ENCODE measurements around the gene JAML. TPM values are rescaled to one million over a fixed set of nuclear protein-coding genes. Genes with fewer than 3 reads are reported as not detected.

Gene JAML
- total and polyA plus RNA-seq, 9 of the 15 experiments (the other 6 are each of a cell fraction or from before 2014, with no cell fraction given): 0.05 to 0.32 (median 0.22) TPM; not detected in 4

DNA sequence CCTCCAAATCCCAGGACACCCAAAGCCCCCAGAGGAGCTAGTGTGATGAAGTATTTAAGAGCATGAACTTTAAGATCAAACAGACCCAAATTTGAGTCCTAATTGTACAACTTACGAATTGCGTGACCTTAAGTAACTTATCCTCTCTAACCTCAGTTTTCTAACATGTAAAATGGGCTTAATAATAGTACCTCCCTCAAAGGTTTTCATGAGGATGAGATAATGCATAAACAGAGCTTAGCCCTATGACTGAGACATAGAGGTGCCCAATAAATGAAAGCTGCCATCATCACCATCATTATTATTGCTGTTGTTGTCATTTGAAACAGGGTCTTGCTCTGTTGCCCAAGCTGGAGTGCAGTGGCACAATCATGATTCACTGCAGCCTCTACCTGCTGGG is 57.6 kb downstream of the JAML start:
- FAIRE-seq: no peak
- ChIA-PET CTCF (ENCODE audit: low intra/inter-chr PET ratio) (no interaction called here), POLR2A (interaction anchor here (0.6 to 1.0 kb wide), 3 partner anchors 10 to 221 kb away, joined by 3 to 4 read pairs (median 4); no protein-coding TSS in a partner anchor)
- no peak for DNase-seq (ENCODE audit: extremely low read depth in 1 of 4, low spot score in 3 of 4)
- in situ Hi-C loops (cut with MboI) (no loop called here), intact Hi-C loops (cut with micrococcal nuclease) (no loop called here)
- no peak overlapping the region for H2AFZ ChIP-seq (ENCODE audit: low read depth, low read length)
- no peak overlapping the region for H3K27ac ChIP-seq (ENCODE audit: extremely low read depth, low read depth, low read length)
- no peak overlapping the region for H3K9ac ChIP-seq (ENCODE audit: insufficient read depth in 1 of 2, low read depth in 2 of 2, low read length in 2 of 2)
- peaks cover 22 to 85% of the 10 kb centered on the region in 2 experiments; a peak in 4 of 5 replicates for H3K27me3 ChIP-seq (ENCODE audit: control insufficient read depth in 2 of 2, insufficient read depth in 2 of 2, low read length in 2 of 2)
- no peak overlapping the region for H3K4me3 ChIP-seq
- no peaks in the 10 kb centered on the region for H3K79me2 ChIP-seq (ENCODE audit: control insufficient read depth, insufficient read depth, low read length)
- BruUV-seq (replicated peaks): no TSS peak
- H4K20me1 ChIP-seq (replicated peaks; ENCODE audit: control insufficient read depth, insufficient read depth, low read length): peaks cover 26% of the 10 kb centered on the region
- peaks cover 0 to 10% of the 10 kb centered on the region in 2 experiments; a peak in 2 of 5 replicates for H3K4me1 ChIP-seq (replicated peaks in 1 of 2; ENCODE audit: control insufficient read depth in 2 of 2, insufficient read depth in 2 of 2, low read length in 2 of 2)
- H3K36me3 ChIP-seq (ENCODE audit: control insufficient read depth, insufficient read depth, low read length): no peaks in the 10 kb centered on the region
- no peak for ATAC-seq
- H3K4me2 ChIP-seq (ENCODE audit: insufficient read depth, low read length): no peak overlapping the region
- H3K9me1 ChIP-seq (ENCODE audit: control insufficient read depth, insufficient read depth, low read length): no peaks in the 10 kb centered on the region
- WGBS (ENCODE audit: insufficient coverage, low coverage, missing lambda C conversion rate): 0% methylated on average over 2 of the region's 2 CpGs
- no peaks in the 10 kb centered on the region for H3K9me3 ChIP-seq (replicated peaks; ENCODE audit: control insufficient read depth, insufficient read depth, low read depth, low read length)
- peak; percentile 38 for TF ChIP-seq RBM25 (IDR thresholded peaks at IDR 0.05; ENCODE audit: low read depth, low read length, severe bottlenecking)
- TF ChIP-seq, protein P1, sequence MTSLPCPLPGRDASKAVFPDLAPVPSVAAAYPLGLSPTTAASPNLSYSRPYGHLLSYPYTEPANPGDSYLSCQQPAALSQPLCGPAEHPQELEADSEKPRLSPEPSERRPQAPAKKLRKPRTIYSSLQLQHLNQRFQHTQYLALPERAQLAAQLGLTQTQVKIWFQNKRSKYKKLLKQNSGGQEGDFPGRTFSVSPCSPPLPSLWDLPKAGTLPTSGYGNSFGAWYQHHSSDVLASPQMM (CRISPR knock-in tag; IDR thresholded peaks at IDR 0.05): no peak
- TF ChIP-seq, protein P2, sequence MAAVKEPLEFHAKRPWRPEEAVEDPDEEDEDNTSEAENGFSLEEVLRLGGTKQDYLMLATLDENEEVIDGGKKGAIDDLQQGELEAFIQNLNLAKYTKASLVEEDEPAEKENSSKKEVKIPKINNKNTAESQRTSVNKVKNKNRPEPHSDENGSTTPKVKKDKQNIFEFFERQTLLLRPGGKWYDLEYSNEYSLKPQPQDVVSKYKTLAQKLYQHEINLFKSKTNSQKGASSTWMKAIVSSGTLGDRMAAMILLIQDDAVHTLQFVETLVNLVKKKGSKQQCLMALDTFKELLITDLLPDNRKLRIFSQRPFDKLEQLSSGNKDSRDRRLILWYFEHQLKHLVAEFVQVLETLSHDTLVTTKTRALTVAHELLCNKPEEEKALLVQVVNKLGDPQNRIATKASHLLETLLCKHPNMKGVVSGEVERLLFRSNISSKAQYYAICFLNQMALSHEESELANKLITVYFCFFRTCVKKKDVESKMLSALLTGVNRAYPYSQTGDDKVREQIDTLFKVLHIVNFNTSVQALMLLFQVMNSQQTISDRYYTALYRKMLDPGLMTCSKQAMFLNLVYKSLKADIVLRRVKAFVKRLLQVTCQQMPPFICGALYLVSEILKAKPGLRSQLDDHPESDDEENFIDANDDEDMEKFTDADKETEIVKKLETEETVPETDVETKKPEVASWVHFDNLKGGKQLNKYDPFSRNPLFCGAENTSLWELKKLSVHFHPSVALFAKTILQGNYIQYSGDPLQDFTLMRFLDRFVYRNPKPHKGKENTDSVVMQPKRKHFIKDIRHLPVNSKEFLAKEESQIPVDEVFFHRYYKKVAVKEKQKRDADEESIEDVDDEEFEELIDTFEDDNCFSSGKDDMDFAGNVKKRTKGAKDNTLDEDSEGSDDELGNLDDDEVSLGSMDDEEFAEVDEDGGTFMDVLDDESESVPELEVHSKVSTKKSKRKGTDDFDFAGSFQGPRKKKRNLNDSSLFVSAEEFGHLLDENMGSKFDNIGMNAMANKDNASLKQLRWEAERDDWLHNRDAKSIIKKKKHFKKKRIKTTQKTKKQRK (IDR thresholded peaks at IDR 0.05; ENCODE audit: borderline replicate concordance, low read depth, low read length): no peak
- peak; percentile 33; the same call in 1 of the 2 replicates for TF ChIP-seq ESRRA (IDR thresholded peaks at IDR 0.05; ENCODE audit: borderline replicate concordance, low read depth)
- TF ChIP-seq ZFPM2 (CRISPR knock-in tag; IDR thresholded peaks at IDR 0.05): no peak
- TF ChIP-seq ZNF121 (CRISPR knock-in tag; conservative IDR thresholded peaks at IDR 0.05): peak; percentile 40; the same call in 1 of the 2 replicates
- TF ChIP-seq FOXA1 (IDR thresholded peaks at IDR 0.05; ENCODE audit: borderline replicate concordance): no peak
